Naive thymus-derived CD8-positive, alpha-beta T cell (primary cell): ENCODE data around the gene UTP3. TPM values are rescaled to one million over a fixed set of nuclear protein-coding genes. Genes with fewer than 3 reads are reported as not detected.
"Not testable (repeated sequence)": the region's sequence is repeated elsewhere in the genome, so short reads cannot be mapped to it uniquely, and the experiment has no call there.

Source experiments
- ATAC-seq, 2 donors: fragments of 150-1000 bp; cut with Tn5 transposase in 1 of 2; sonication (Bioruptor Pico), chemical (Tn5 transposase) in 1 of 2; 1 replicate in 1 of 2; 2 replicates in 1 of 2; pipeline ENCODE4 v1.10.0; 2021; ENCODE audit warnings: mild to moderate bottlenecking in 2 of 2, moderate library complexity in 2 of 2
- POLR2A ChIA-PET: fragments of 350-600 bp; sonication (Branson Sonifier 250); formaldehyde crosslinking; loops from one replicate; lab custom pipeline; 2021; ENCODE audit warnings: antibody characterized with exemption; lab: Charles Lee
- DNase-seq, 10 donors: peaks; one replicate each; pipeline versions ENCODE4 v3.0.0 to v3.0.0-alpha.2; 2020 to 2022
- H3K27ac Mint-ChIP-seq, 10 donors: one replicate each; pipeline ENCODE4 v1.8.0; 2020 to 2022; ENCODE audit warnings: mild to moderate bottlenecking in 10 of 10, mixed read lengths in 10 of 10, moderate library complexity in 4 of 10, inconsistent platforms in 1 of 10
- H3K27me3 Mint-ChIP-seq, 5 donors: one replicate each; pipeline ENCODE4 v1.8.0; 2021 to 2022; ENCODE audit warnings: mixed read lengths in 5 of 5
- H3K36me3 Mint-ChIP-seq, 3 donors: one replicate each; pipeline ENCODE4 v1.8.0; 2020 to 2022; ENCODE audit warnings: mixed read lengths in 3 of 3, mild to moderate bottlenecking in 2 of 3, inconsistent platforms in 1 of 3
- H3K4me1 Mint-ChIP-seq, 4 donors: one replicate each; pipeline ENCODE4 v1.8.0; 2021 to 2022; ENCODE audit warnings: mixed read lengths in 4 of 4
- H3K4me3 Mint-ChIP-seq, 10 donors: one replicate each; pipeline ENCODE4 v1.8.0; 2020 to 2022; ENCODE audit warnings: mild to moderate bottlenecking in 10 of 10, mixed read lengths in 10 of 10, moderate library complexity in 6 of 10, inconsistent platforms in 1 of 10
- H3K9me3 Mint-ChIP-seq, 9 donors: one replicate each; pipeline ENCODE4 v1.8.0; 2020 to 2022; ENCODE audit warnings: mixed read lengths in 9 of 9, mild to moderate bottlenecking in 3 of 9, inconsistent platforms in 1 of 9, moderate library complexity in 1 of 9
- polyA plus RNA-seq, 3 donors: library from polyadenylated mRNA; unstranded; fragments of 300-500 nt; fragmentation: Illumina TruSeq; gene quantifications; one replicate each; pipeline ENCODE4 v1.2.3, GENCODE V29; 2021
- total RNA-seq, 8 experiments: library from RNA in 2 of 8; stranded (reverse) in 2 of 8; gene quantifications; one replicate each; pipeline ENCODE4 v1.2.3 and lab custom pipeline; 2021 to 2026

The UTP3 gene
- total and polyA plus RNA-seq, 5 experiments from 2014 or later, result 9.7 to 44.7 (median 20.3) TPM

- ATAC-seq, result no peak
- POLR2A ChIA-PET, result no interaction called here
- Mint-ChIP-seq H3K4me3 (no peak overlapping the region), H3K27ac (no peak overlapping the region), H3K4me1 (peaks cover 0 to 26% (median 2%) of the 10 kb centered on the region in 4 donors), H3K9me3 (no peaks in the 10 kb centered on the region), H3K36me3 (no peaks in the 10 kb centered on the region), H3K27me3 (peaks cover 0 to 2% (median 0%) of the 10 kb centered on the region in 5 donors)
- DNase-seq, result no peak
Observed at GRCh38 chr4:70670332-70671014, 17.9 kb upstream of the UTP3 start.

- H3K4me3 Mint-ChIP-seq, result no peak overlapping the region
- H3K27ac Mint-ChIP-seq, result no peak overlapping the region
- peaks cover 0 to 2% (median 0%) of the 10 kb centered on the region in 5 donors for H3K27me3 Mint-ChIP-seq
- H3K9me3 Mint-ChIP-seq, result no peaks in the 10 kb centered on the region
- H3K36me3 Mint-ChIP-seq, result no peaks in the 10 kb centered on the region
- ATAC-seq (no peak), DNase-seq (no peak)
- H3K4me1 Mint-ChIP-seq, result peaks cover 0 to 29% (median 2%) of the 10 kb centered on the region in 4 donors
- POLR2A ChIA-PET, result no interaction called here
Observed at GRCh38 chr4:70671091-70671490, 17.2 kb upstream of the UTP3 start.

GRCh38 chr4:70674191-70674590 lies 14.1 kb upstream of the UTP3 start:
- H3K36me3 Mint-ChIP-seq, result no peaks in the 10 kb centered on the region
- H3K4me3 Mint-ChIP-seq, result no peak overlapping the region
- DNase-seq, result no peak
- H3K27ac Mint-ChIP-seq, result no peak overlapping the region
- peaks cover 0 to 2% (median 0%) of the 10 kb centered on the region in 5 donors for H3K27me3 Mint-ChIP-seq
- ATAC-seq, result no peak
- H3K9me3 Mint-ChIP-seq, result no peaks in the 10 kb centered on the region
- peaks cover 6 to 37% (median 23%) of the 10 kb centered on the region in 4 donors for H3K4me1 Mint-ChIP-seq
- POLR2A ChIA-PET, result interaction anchor here (1.2 kb wide), 1 partner anchor 11 kb away, joined by 3 read pairs; no protein-coding TSS in a partner anchor

GRCh38 chr4:70674731-70675130 lies 13.6 kb upstream of the UTP3 start:
- Mint-ChIP-seq H3K4me3 (no peak overlapping the region), H3K27me3 (peaks cover 0 to 2% (median 0%) of the 10 kb centered on the region in 5 donors), H3K36me3 (no peaks in the 10 kb centered on the region), H3K9me3 (no peaks in the 10 kb centered on the region), H3K27ac (no peak overlapping the region), H3K4me1 (peaks cover 6 to 43% (median 26%) of the 10 kb centered on the region in 4 donors)
- POLR2A ChIA-PET, result interaction anchor here (1.2 kb wide), 1 partner anchor 11 kb away, joined by 3 read pairs; no protein-coding TSS in a partner anchor
- no peak for DNase-seq
- ATAC-seq, result no peak

- peak overlapping the region in 4 of 10 donors; percentile 7 to 43 (median 16) for H3K27ac Mint-ChIP-seq
- H3K27me3 Mint-ChIP-seq, result peaks cover 0 to 2% (median 0%) of the 10 kb centered on the region in 5 donors
- peaks cover 6 to 51% (median 30%) of the 10 kb centered on the region in 4 donors for H3K4me1 Mint-ChIP-seq
- ATAC-seq (no peak), DNase-seq (no peak)
- no peaks in the 10 kb centered on the region for H3K36me3 Mint-ChIP-seq
- no peaks in the 10 kb centered on the region for H3K9me3 Mint-ChIP-seq
- H3K4me3 Mint-ChIP-seq, result peak overlapping the region in 2 of 10 donors; percentile 41 to 59
- POLR2A ChIA-PET, result interaction anchor here (2.8 kb wide), 1 partner anchor 11 kb away, joined by 16 read pairs; the partner anchor contains the start of gene UTP3
Observed at GRCh38 chr4:70676554-70677090, 11.7 kb upstream of the UTP3 start.

- peak overlapping the region in 9 of 10 donors; percentile 1 to 85 (median 41) for H3K27ac Mint-ChIP-seq
- POLR2A ChIA-PET, result interaction anchor here (1.2 to 2.8 kb wide), 2 partner anchors 9 to 56 kb away, joined by 3 to 16 read pairs; partner anchors contain the start of gene UTP3
- no peaks in the 10 kb centered on the region for H3K36me3 Mint-ChIP-seq
- H3K9me3 Mint-ChIP-seq, result no peaks in the 10 kb centered on the region
- H3K4me1 Mint-ChIP-seq, result peaks cover 6 to 45% (median 30%) of the 10 kb centered on the region in 4 donors
- H3K27me3 Mint-ChIP-seq, result peaks cover 0 to 2% (median 0%) of the 10 kb centered on the region in 5 donors
- no peak for ATAC-seq
- no peak for DNase-seq
- H3K4me3 Mint-ChIP-seq, result peak overlapping the region in 7 of 10 donors; percentile 11 to 40 (median 15)
Observed at GRCh38 chr4:70678383-70678999, 9.8 kb upstream of the UTP3 start.

GRCh38 chr4:70680934-70681333 lies 7.4 kb upstream of the UTP3 start:
- Mint-ChIP-seq H3K4me3 (no peak overlapping the region), H3K27me3 (no peaks in the 10 kb centered on the region), H3K36me3 (no peaks in the 10 kb centered on the region), H3K4me1 (peaks cover 6 to 45% (median 30%) of the 10 kb centered on the region in 4 donors), H3K27ac (peak overlapping the region in 1 of 10 donors; percentile 48), H3K9me3 (no peaks in the 10 kb centered on the region)
- DNase-seq, result no peak
- ATAC-seq, result no peak
- POLR2A ChIA-PET, result interaction anchor here (1.1 kb wide), 1 partner anchor 23 kb away, joined by 3 read pairs; no protein-coding TSS in a partner anchor

GRCh38 chr4:70681704-70682103 lies 6.6 kb upstream of the UTP3 start:
- Mint-ChIP-seq H3K4me3 (no peak overlapping the region), H3K36me3 (no peaks in the 10 kb centered on the region), H3K4me1 (peaks cover 4 to 42% (median 26%) of the 10 kb centered on the region in 4 donors), H3K9me3 (no peaks in the 10 kb centered on the region), H3K27me3 (no peaks in the 10 kb centered on the region), H3K27ac (no peak overlapping the region)
- POLR2A ChIA-PET, result interaction anchor here (0.6 to 1.1 kb wide), 2 partner anchors 22 to 56 kb away, joined by 3 read pairs; no protein-coding TSS in a partner anchor
- ATAC-seq, result no peak
- DNase-seq, result no peak

GRCh38 chr4:70682142-70682541 lies 6.2 kb upstream of the UTP3 start:
- not testable (repeated sequence) for H3K4me3 Mint-ChIP-seq

GRCh38 chr4:70687392-70687791 lies 940 bp upstream of the UTP3 start:
- no peaks in the 10 kb centered on the region for H3K27me3 Mint-ChIP-seq
- H3K36me3 Mint-ChIP-seq, result peaks cover 11 to 18% (median 12%) of the 10 kb centered on the region in 3 donors
- peak in 1 of 10 donors; percentile 63 for DNase-seq
- POLR2A ChIA-PET, result interaction anchor here (0.7 to 4.7 kb wide), 10 partner anchors 10 to 307 kb away, joined by 3 to 109 read pairs (median 4); partner anchors contain the start of genes GRSF1 and MOB1B
- ATAC-seq, result no peak
- H3K4me1 Mint-ChIP-seq, result peaks cover 19 to 50% (median 40%) of the 10 kb centered on the region in 4 donors
- peak overlapping the region; percentile 98 to 100 (median 99) for H3K27ac Mint-ChIP-seq
- peaks cover 0 to 12% (median 0%) of the 10 kb centered on the region in 9 donors for H3K9me3 Mint-ChIP-seq
- peak overlapping the region; percentile 95 to 100 (median 98) for H3K4me3 Mint-ChIP-seq

More at GRCh38 chr4:70682142-70682541, 6.2 kb upstream of the UTP3 start:
- not testable (repeated sequence) for ATAC-seq, H3K9me3 Mint-ChIP-seq, H3K36me3 Mint-ChIP-seq, DNase-seq, H3K27ac Mint-ChIP-seq, H3K27me3 Mint-ChIP-seq
- peaks cover 4 to 38% (median 23%) of the 10 kb centered on the region in 4 donors for H3K4me1 Mint-ChIP-seq
- POLR2A ChIA-PET, result interaction anchor here (0.6 to 1.1 kb wide), 2 partner anchors 22 to 55 kb away, joined by 3 read pairs; no protein-coding TSS in a partner anchor

- Mint-ChIP-seq H3K27ac (peak overlapping the region; percentile 98 to 100 (median 99)), H3K9me3 (peaks cover 0 to 12% (median 0%) of the 10 kb centered on the region in 9 donors), H3K4me3 (peak overlapping the region; percentile 95 to 100 (median 98)), H3K4me1 (peaks cover 19 to 52% (median 41%) of the 10 kb centered on the region in 4 donors), H3K36me3 (peaks cover 11 to 18% (median 17%) of the 10 kb centered on the region in 3 donors), H3K27me3 (no peaks in the 10 kb centered on the region)
- DNase-seq, result peak in 4 of 10 donors; percentile 10 to 57 (median 16)
- ATAC-seq, result no peak
- POLR2A ChIA-PET, result interaction anchor here (0.6 to 4.7 kb wide), 10 partner anchors 8 to 213 kb away, joined by 3 to 109 read pairs (median 5); partner anchors contain the start of genes GRSF1 and MOB1B
Observed at GRCh38 chr4:70688795-70689231, 481 bp downstream of the UTP3 start.

GRCh38 chr4:70691661-70692060 lies 3.3 kb downstream of the UTP3 start:
- Mint-ChIP-seq H3K27me3 (no peaks in the 10 kb centered on the region), H3K27ac (peak overlapping the region in 6 of 10 donors; percentile 24 to 89 (median 67)), H3K4me1 (peaks cover 19 to 49% (median 41%) of the 10 kb centered on the region in 4 donors), H3K36me3 (peaks cover 11 to 18% (median 17%) of the 10 kb centered on the region in 3 donors), H3K9me3 (peaks cover 0 to 12% (median 0%) of the 10 kb centered on the region in 9 donors), H3K4me3 (peak overlapping the region in 3 of 10 donors; percentile 7 to 39 (median 24))
- no peak for DNase-seq
- POLR2A ChIA-PET, result interaction anchor here (0.6 to 2.9 kb wide), 2 partner anchors 13 to 45 kb away, joined by 4 to 19 read pairs; no protein-coding TSS in a partner anchor
- ATAC-seq, result no peak
